Measurements from ENCODE around the gene C17orf67.

GRCh38 chr17:56810343-56810742 is 23.4 kb downstream of the C17orf67 start:
- TF ChIP-seq CTCF (IDR thresholded peaks at IDR 0.05) (no peak), POLR2A (IDR thresholded peaks at IDR 0.05) (no peak)
